Measurements from ENCODE around the gene PEX3. TPM values are rescaled to one million over a fixed set of nuclear protein-coding genes. Genes with fewer than 3 reads are reported as not detected.
A peak's percentile ranks its signal among the peaks of the same experiment; 100 is the strongest.

Gene PEX3, protein sequence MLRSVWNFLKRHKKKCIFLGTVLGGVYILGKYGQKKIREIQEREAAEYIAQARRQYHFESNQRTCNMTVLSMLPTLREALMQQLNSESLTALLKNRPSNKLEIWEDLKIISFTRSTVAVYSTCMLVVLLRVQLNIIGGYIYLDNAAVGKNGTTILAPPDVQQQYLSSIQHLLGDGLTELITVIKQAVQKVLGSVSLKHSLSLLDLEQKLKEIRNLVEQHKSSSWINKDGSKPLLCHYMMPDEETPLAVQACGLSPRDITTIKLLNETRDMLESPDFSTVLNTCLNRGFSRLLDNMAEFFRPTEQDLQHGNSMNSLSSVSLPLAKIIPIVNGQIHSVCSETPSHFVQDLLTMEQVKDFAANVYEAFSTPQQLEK
- total RNA-seq: 10 to 100 TPM; 33.4 to 35.0 TPM
- polyA plus RNA-seq (ENCODE audit: insufficient read length in 2 of 2): 10 to 100 TPM; 28.1 TPM
- long read RNA-seq, donor 1, transcript PEX3-201 (12 exons, 1,969 nt): major isoform, 8 of 9 reads
- long read RNA-seq, donor 1, partial matches to known transcripts: 0 of 9 reads
- long read RNA-seq, donor 1, other reads (novel, unspliced or antisense): 0 of 9 reads
- long read RNA-seq, donor 2, partial matches to known transcripts: 0 of 2 reads
- long read RNA-seq, donor 2, other reads (novel, unspliced or antisense): 0 of 2 reads
- long read RNA-seq, donor 3, partial matches to known transcripts: 0 of 4 reads
- long read RNA-seq, donor 3, other reads (novel, unspliced or antisense): 0 of 4 reads
- long read RNA-seq, donor 4, transcript PEX3-201 (12 exons, 1,969 nt): major isoform, 11 of 11 reads
- long read RNA-seq, donor 4, partial matches to known transcripts: 0 of 11 reads
- long read RNA-seq, donor 4, other reads (novel, unspliced or antisense): 0 of 11 reads

DNA sequence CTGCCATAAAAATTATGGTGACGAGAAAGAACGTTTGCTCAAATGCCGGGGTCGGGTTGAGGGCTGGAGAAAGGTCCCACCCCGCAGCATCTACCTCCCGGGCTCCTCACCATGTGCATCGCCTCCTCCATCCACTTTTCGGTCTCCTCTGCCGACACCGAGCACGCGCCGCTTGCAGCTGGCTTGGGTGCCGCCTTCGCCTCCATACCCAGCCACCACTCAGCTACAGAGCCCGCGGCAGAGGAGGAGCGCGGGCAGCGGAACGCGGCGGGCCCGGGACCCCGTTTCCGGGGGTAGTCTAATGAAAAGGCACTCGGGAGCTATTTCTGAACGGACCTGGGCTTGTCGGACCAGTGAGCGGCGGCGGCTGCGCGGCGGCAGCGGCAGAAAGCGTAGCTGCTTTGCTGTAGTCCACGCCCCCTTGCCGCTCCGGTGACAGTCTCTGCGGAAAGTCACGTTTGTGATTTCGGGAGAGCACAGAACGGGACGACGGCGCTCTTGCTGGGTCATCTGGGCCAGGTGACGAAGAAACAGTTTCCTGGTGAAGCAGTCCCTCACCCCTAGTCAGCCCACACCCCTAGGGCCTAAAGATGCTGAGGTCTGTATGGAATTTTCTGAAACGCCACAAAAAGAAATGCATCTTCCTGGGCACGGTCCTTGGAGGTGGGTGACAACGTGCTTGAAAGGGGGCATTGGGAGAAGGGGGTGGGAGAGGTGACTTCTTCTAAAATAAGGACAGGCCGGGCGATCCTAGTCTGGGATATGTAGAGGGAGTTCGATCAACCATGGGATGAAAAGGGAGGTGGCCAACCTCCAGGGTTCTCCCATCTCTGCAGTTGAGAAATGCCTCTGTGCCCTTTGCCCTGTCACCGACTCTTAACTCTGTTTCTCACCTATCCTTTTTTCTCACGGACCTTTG, at the start of gene PEX3, which contains the start of gene ADAT2:
Gene PEX3 (plus strand): TSS at position 353 of the 919 bp plus-strand sequence. CDS start 238 bp downstream, at position 591.
Gene ADAT2 (minus strand): TSS at position 243 of the 919 bp plus-strand sequence. CDS start 37 bp downstream, at position 206.
- Histone ChIP-seq H3K9me3 (ENCODE audit: control insufficient read depth, insufficient read depth, low read length) (no peaks in the 10 kb centered on the region), H3K27me3 (ENCODE audit: control insufficient read depth, insufficient read depth, low read length) (no peaks in the 10 kb centered on the region), H3K4me1 (ENCODE audit: control insufficient read depth, insufficient read depth, low read length) (no peaks in the 10 kb centered on the region), H3K4me3 (ENCODE audit: low read depth, low read length) (peak within 1 kb of the TSS; percentile 78), H3K27ac (ENCODE audit: low read depth, low read length) (peak within 1 kb of the TSS; percentile 84), H3K36me3 (ENCODE audit: control insufficient read depth, insufficient read depth, low read length) (no peaks in the 10 kb centered on the region)
- WGBS (ENCODE audit: insufficient coverage): under 1% methylated on average over 51 of the region's 56 CpGs
- peak; percentile 75 to 98 (median 86) for DNase-seq (ENCODE audit: low read depth in 4 of 6, low spot score in 6 of 6)

DNA sequence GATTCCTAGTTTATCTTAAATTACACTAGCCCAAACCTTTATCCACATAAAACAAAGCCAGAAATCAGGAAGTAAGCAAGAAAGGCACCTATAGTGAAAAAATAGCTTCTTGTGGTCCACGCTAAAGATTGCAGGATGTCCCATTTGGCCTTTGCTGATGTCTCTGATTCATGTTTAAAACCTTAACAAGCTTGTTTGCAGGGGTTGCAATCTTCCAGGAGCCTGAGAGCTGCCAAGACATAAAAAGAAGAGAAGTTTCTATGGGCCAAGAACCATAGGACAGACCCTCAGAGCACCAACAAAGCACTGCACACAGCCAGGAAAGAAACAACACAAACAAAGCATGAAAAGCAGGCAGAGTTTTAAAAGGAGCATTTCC, 49.5 kb upstream of the PEX3 start:
- DNase-seq (ENCODE audit: low read depth in 4 of 6, low spot score in 6 of 6): peak in 1 of 6 donors; percentile 54
- Histone ChIP-seq H3K27me3 (ENCODE audit: control insufficient read depth, insufficient read depth, low read length) (no peaks in the 10 kb centered on the region), H3K4me3 (ENCODE audit: low read depth, low read length) (no peak overlapping the region), H3K4me1 (ENCODE audit: control insufficient read depth, insufficient read depth, low read length) (peaks cover 4% of the 10 kb centered on the region), H3K9me3 (ENCODE audit: control insufficient read depth, insufficient read depth, low read length) (no peaks in the 10 kb centered on the region), H3K27ac (ENCODE audit: low read depth, low read length) (peak overlapping the region; percentile 12), H3K36me3 (ENCODE audit: control insufficient read depth, insufficient read depth, low read length) (no peaks in the 10 kb centered on the region)
- 33% methylated on average over 1 of the region's 1 CpG for WGBS (ENCODE audit: insufficient coverage)

DNA sequence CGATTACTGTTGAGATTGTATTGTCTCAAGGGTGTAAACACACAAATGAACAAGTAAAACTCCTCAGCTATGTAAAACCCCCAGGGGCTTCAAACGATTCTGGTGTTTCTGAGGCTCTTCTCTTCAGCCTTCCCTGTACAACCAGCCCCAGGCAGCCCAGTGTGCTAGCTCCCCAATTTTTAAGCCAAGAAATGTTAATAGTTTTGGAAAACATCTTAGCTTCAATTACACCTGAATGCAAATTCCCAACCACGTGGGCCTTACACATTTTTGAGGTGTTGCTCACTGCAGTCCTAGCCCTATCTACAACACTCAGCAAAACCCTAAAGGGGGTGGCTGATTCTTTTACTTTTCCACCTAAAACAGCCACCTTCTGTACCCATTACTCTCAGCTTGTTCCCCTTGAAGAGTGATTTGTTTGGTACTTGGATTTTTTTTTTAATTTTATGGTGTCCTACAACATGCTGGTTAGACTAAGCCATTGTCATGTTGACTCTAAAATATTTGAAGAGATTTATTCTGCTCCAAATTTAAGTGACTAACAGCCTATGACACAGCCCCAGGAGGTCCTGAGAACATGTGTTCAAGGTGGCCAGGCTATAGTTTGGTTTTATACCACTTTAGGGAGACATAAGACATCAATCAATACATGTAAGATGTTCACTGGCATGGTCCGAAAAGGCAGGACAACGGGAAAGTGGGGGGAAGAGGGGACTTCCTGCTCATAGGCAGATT, 48.8 kb upstream of the PEX3 start:
- no CpG with 5 or more reads among the region's 5 CpGs for WGBS (ENCODE audit: insufficient coverage)
- peaks cover 4% of the 10 kb centered on the region for H3K4me1 ChIP-seq (ENCODE audit: control insufficient read depth, insufficient read depth, low read length)
- H3K27me3 ChIP-seq (ENCODE audit: control insufficient read depth, insufficient read depth, low read length): no peaks in the 10 kb centered on the region
- DNase-seq (ENCODE audit: low read depth in 4 of 6, low spot score in 6 of 6): no peak
- no peak overlapping the region for H3K4me3 ChIP-seq (ENCODE audit: low read depth, low read length)
- no peak overlapping the region for H3K27ac ChIP-seq (ENCODE audit: low read depth, low read length)
- H3K36me3 ChIP-seq (ENCODE audit: control insufficient read depth, insufficient read depth, low read length): no peaks in the 10 kb centered on the region
- H3K9me3 ChIP-seq (ENCODE audit: control insufficient read depth, insufficient read depth, low read length): no peaks in the 10 kb centered on the region

DNA sequence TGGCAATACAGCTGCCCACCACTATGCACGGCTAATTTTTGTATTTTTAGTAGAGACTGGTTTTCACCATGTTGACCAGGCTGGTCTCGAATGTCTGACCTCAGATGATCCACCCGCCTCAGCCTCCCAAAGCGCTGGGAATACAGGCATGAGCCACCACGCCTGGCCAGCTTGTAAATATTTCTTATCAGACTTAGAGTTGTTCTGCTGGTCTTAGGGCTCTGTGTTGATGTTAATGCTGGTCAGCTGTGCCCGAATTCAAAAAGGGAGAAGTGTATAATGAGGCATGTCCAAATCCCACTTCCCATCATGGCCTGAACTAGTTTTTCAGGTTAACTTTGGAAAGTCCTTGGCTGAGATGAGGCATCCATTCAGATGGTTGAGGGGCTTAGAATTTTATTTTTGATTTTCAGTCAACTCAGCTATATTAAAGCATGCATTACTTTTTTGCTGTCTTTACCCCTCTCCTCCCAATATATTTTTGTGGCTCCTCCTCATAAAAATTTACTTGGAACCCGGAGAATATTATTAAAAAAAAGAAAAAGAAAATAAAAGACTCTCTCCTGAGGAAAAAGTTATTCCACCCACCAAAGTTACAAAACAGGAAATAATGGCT, 47.8 kb upstream of the PEX3 start:
- DNase-seq (ENCODE audit: low read depth in 4 of 6, low spot score in 6 of 6): no peak
- WGBS (ENCODE audit: insufficient coverage): 100% methylated on average over 2 of the region's 7 CpGs
- Histone ChIP-seq H3K36me3 (ENCODE audit: control insufficient read depth, insufficient read depth, low read length) (no peaks in the 10 kb centered on the region), H3K4me1 (ENCODE audit: control insufficient read depth, insufficient read depth, low read length) (peaks cover 4% of the 10 kb centered on the region), H3K9me3 (ENCODE audit: control insufficient read depth, insufficient read depth, low read length) (no peaks in the 10 kb centered on the region), H3K4me3 (ENCODE audit: low read depth, low read length) (no peak overlapping the region), H3K27ac (ENCODE audit: low read depth, low read length) (no peak overlapping the region), H3K27me3 (ENCODE audit: control insufficient read depth, insufficient read depth, low read length) (no peaks in the 10 kb centered on the region)

DNA sequence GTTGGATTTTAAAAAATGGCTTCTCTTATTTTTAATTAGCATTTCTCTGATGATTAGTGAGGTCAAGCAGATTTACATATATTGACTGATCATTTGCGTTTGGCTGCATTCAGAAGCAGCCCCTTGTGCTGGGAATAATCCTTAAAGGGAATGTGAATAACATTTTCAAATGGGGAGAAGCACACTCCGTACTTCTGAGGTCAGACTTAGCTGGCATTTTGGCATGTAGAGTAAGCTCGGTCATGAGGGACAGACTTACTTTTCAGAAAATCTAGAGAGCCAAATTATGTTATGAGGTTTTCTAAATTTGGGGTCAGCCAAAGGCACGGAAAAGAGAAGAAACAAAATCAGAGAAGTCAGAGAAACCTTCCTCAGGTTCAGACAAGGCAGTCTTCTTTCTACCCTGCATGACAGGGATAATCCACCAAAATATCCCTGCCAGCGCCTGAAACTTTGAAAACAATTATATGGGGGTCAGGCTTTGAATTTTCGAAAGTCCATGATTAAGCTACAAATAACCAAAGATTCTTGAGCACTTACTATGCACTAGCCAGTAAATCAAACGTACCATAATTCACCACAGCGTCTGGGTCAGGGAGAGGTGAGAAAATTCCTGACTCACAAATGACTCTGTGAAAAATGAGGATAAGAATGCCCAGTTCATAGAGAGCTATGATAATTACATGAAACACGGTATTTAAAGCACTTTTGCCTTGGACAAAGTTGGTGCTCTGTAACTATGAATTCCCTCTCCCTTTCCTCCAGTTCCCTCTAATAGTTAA, 45.0 kb upstream of the PEX3 start:
- no peak overlapping the region for H3K4me3 ChIP-seq (ENCODE audit: low read depth, low read length)
- 76% methylated on average over 4 of the region's 9 CpGs for WGBS (ENCODE audit: insufficient coverage)
- peaks cover 2% of the 10 kb centered on the region for H3K9me3 ChIP-seq (ENCODE audit: control insufficient read depth, insufficient read depth, low read length)
- no peak overlapping the region for H3K27ac ChIP-seq (ENCODE audit: low read depth, low read length)
- H3K4me1 ChIP-seq (ENCODE audit: control insufficient read depth, insufficient read depth, low read length): peaks cover 4% of the 10 kb centered on the region
- H3K27me3 ChIP-seq (ENCODE audit: control insufficient read depth, insufficient read depth, low read length): no peaks in the 10 kb centered on the region
- H3K36me3 ChIP-seq (ENCODE audit: control insufficient read depth, insufficient read depth, low read length): no peaks in the 10 kb centered on the region
- no peak for DNase-seq (ENCODE audit: low read depth in 4 of 6, low spot score in 6 of 6)

DNA sequence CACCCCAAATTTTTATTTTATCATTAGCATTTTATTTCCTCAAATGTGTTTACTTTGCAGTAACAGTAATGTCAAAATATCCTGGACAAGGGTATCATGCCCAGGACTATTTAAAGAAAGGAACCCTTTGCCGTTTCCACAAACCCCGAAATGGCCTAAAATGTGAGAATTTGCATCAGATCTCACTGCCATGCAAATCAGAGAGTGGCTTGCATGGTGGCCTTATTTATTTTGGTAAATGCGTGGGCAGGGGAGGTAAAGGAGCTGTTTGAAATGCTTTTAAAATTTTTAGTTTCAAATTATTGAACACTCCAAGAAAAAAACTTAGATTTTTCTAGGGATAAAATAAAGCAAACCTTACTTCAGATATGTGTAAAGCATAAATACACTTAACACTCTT, 43.9 kb upstream of the PEX3 start:
- 80% methylated on average over 1 of the region's 3 CpGs for WGBS (ENCODE audit: insufficient coverage)
- Histone ChIP-seq H3K27ac (ENCODE audit: low read depth, low read length) (no peak overlapping the region), H3K36me3 (ENCODE audit: control insufficient read depth, insufficient read depth, low read length) (no peaks in the 10 kb centered on the region), H3K4me1 (ENCODE audit: control insufficient read depth, insufficient read depth, low read length) (peaks cover under 1% of the 10 kb centered on the region), H3K27me3 (ENCODE audit: control insufficient read depth, insufficient read depth, low read length) (no peaks in the 10 kb centered on the region), H3K4me3 (ENCODE audit: low read depth, low read length) (no peak overlapping the region), H3K9me3 (ENCODE audit: control insufficient read depth, insufficient read depth, low read length) (peaks cover 2% of the 10 kb centered on the region)
- DNase-seq (ENCODE audit: low read depth in 4 of 6, low spot score in 6 of 6): no peak

DNA sequence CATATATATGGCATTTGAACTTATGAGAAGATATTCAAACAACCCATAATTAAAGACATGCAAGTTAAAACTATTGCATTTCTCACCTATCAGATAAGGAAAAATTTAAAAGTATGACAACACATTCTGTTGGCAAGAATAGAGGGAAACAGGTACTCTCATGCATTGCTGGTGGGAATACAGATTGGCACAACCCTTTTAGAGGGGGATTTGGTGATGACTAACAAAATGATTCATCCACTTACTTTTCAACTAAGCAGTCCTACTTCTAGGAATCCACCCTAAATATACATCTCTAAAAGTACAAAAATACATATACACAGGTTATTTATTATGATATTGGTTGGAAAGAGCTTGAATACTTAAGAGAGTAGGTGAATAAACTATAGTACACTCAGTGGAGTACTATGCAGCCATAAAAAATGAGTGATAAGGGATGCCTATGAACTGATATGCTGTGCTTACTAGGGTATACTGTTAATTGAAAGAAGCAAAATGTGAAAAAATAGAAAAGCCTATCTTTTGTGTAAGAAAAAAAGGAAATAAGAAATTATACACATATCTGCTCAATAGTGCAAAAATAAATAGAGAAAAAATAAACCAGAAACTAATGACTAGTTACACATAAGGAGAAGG, 42.3 kb upstream of the PEX3 start:
- Histone ChIP-seq H3K27me3 (ENCODE audit: control insufficient read depth, insufficient read depth, low read length) (no peaks in the 10 kb centered on the region), H3K4me3 (ENCODE audit: low read depth, low read length) (no peak overlapping the region), H3K27ac (ENCODE audit: low read depth, low read length) (no peak overlapping the region), H3K4me1 (ENCODE audit: control insufficient read depth, insufficient read depth, low read length) (no peaks in the 10 kb centered on the region), H3K9me3 (ENCODE audit: control insufficient read depth, insufficient read depth, low read length) (peaks cover 2% of the 10 kb centered on the region), H3K36me3 (ENCODE audit: control insufficient read depth, insufficient read depth, low read length) (no peaks in the 10 kb centered on the region)
- no peak for DNase-seq (ENCODE audit: low read depth in 4 of 6, low spot score in 6 of 6)

DNA sequence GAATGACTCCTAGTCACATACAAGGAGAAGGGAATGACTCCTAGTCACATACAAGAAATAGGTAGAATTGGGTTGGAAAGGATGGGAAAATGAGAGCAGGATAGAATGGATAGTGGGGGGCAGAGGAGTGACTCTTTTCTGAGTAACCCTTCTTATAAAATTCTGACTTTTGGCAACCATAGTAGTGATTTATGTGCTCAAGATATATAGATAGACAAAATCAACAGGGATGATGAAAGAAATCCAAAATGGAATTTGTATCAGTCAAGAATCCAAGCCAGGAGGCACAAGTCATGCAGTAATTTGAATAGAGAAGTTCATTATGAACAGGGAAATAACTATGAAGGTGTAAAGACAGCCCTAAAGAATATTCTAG, 41.8 kb upstream of the PEX3 start:
- peaks cover 2% of the 10 kb centered on the region for H3K9me3 ChIP-seq (ENCODE audit: control insufficient read depth, insufficient read depth, low read length)
- H3K4me3 ChIP-seq (ENCODE audit: low read depth, low read length): no peak overlapping the region
- no peaks in the 10 kb centered on the region for H3K27me3 ChIP-seq (ENCODE audit: control insufficient read depth, insufficient read depth, low read length)
- no peak overlapping the region for H3K27ac ChIP-seq (ENCODE audit: low read depth, low read length)
- no peak for DNase-seq (ENCODE audit: low read depth in 4 of 6, low spot score in 6 of 6)
- H3K36me3 ChIP-seq (ENCODE audit: control insufficient read depth, insufficient read depth, low read length): no peaks in the 10 kb centered on the region
- H3K4me1 ChIP-seq (ENCODE audit: control insufficient read depth, insufficient read depth, low read length): no peaks in the 10 kb centered on the region

All from spinal cord (tissue), 10 donors.